Hematopoietic multipotent progenitor cell (in vitro differentiated cells): ENCODE data around the gene IL2RA. TPM values are rescaled to one million over a fixed set of nuclear protein-coding genes. Genes with fewer than 3 reads are reported as not detected.

Experiments
- DNase-seq, 3 donors: peaks; one replicate each; pipeline ENCODE4 v3.0.0-alpha.2; 2011 to 2015; ENCODE audit warnings: low read depth in 2 of 3, low spot score in 2 of 3
- total RNA-seq: library from RNA; depleted of rRNA; stranded (reverse); fragments of >200 nt; gene quantifications from one replicate; pipeline ENCODE4 v1.2.3, GENCODE V29; 2012

Gene IL2RA
- total RNA-seq, 1 donor = 4.0 TPM

DNA sequence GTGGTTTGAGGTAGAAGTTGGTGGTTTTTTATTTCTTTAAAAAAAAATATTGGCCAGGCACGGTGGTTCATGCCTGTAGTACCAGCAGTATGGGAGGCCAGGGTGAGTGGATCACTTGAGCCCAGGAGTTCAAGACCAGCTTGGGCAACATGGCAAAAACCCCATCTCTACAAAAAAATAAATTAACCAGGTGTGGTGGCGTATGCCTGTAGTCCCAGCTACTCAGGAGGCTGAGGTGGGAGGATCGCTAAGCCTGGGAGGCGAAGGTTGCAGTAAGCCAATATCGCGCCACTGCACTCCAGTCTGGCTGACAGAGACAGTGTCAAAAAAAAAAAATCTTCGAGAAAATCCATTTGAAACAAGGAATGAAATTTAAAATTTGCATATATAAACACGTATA, 1.1 kb downstream of the IL2RA start:
- DNase-seq = no peak

DNA sequence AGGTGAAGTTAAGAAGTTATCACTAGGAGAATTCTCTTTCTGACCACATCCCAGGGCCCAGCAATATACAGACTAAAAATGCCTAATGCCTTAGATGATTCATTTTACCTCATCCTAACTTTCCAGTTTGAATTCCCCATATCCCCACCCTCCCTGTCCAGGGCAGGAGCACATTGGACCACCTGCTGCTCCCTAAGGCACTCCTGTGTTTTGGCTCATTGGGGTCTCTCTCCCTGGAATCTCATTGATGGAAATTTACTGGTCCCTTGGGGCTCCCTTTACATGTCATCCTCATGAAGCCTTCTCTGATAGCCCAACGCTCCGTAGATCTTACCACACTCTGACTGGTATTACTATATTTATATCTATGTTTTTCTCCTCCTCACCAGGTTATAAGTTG, 2.7 kb downstream of the IL2RA start:
- DNase-seq = no peak

- no peak for DNase-seq
Measured at GRCh38 chr10:6058682-6059475, 3.3 kb downstream of the IL2RA start.

- no peak for DNase-seq
Measured at GRCh38 chr10:6056411-6057135, 5.6 kb downstream of the IL2RA start.

- no peak for DNase-seq
Measured at GRCh38 chr10:6055929-6056328, 6.2 kb downstream of the IL2RA start.

- no peak for DNase-seq
Measured at GRCh38 chr10:6054884-6055283, 7.3 kb downstream of the IL2RA start.

- no peak for DNase-seq
Measured at GRCh38 chr10:6053816-6054631, 8.1 kb downstream of the IL2RA start.

GRCh38 chr10:6053303-6053702, 8.9 kb downstream of the IL2RA start:
- DNase-seq = no peak

DNA sequence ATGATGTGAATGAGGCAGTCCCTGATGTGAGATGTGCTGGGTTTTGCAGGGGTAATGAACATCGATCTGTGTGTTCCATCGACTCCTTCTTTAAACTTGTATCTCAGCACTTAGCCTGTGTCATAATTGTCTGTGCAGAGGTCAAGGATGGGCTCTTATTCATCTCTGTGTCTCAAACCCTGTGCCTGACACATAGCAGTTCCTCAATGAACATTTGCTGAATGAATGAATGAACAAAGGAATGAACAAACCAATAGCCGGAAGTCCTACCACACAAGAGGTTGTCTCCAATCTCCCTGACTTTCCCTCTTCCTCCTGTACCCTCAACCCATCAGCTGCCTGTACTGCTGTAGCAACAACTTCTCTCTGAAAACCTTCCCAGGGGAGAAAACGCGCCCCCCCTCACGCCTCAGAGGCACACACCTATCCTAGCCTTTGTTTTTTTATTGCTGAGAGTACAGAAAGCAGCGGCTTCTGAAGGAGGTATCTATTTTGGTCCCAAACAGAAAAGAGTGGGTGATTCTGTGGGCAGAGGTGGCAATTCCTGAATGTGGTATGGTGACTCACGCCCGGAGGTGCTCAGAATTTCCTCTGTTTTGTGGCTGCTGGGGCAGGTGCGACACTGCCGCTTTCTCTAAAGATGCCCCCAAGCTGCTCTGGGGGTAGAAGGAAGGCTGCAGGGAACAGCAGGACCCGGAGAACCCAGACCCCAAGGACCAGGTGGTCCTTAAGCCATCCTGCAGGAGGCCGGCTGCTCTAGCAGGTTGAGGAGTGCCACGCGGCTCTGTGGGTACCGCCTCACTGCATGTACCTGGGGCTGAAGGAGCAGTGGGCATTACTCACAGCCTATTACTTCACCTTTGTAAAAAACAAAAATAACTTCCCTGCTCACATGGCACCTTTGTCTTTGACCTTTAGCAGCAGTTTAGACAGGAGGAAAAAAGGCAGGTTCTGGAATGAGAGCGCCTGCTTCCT, 9.6 kb downstream of the IL2RA start:
- DNase-seq = peak in 2 of 3 donors; percentile 59 to 75

DNA sequence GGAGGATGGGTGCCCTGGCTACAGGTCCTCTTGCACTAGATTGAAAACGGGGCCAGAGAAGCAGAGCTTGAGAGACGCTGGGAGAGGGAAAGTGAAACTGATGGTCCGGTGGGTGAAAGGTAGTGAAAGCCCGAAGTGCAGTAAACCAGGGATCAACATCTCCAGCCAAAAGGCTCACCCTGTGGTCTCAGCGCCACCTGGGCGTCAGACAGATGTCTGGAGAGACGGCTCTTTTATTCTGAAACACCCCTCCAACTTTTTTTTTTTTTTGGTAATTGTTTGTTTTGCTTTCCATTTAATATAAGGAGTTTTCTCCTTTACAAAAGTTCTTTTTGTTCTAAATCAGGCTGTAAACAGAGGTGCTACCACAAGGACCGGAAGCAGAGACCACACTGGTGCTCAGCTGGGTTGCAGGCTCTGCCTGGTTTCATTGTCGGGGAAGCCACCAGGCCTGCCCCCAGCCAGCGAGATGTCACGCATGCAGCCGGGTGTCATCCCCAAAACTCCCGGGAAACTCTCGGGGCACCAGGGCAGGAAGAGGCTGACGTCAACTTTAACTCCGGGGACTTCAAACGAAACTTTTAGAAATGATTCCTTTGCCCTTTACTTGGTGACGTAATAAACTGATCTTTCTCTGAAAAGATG, 11.2 kb downstream of the IL2RA start:
- peak; percentile 80 to 91 (median 87) for DNase-seq

DNA sequence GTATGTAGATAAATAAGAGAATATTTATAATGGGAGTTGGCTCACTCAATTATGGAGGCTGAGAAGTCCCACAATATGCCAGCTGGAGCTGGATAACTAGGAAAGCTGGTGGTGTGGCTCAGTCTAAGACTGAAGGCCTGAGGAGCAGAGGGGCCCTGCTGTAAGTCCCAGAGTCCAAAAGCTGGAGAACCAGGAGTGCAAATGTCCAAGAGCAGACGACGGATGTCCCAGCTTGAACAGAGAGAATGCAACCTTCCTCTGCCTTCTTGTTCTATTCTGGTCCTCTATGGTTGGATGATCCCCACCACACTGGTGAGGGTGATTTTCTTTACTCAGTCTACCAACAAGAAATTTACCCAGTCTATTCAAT, 13.2 kb downstream of the IL2RA start:
- DNase-seq = no peak

GRCh38 chr10:6048281-6049030, 13.7 kb downstream of the IL2RA start:
- DNase-seq = no peak

- no peak for DNase-seq
Measured at GRCh38 chr10:6047847-6048246, 14.3 kb downstream of the IL2RA start.

GRCh38 chr10:6046773-6047611, 15.2 kb downstream of the IL2RA start:
- DNase-seq = no peak

DNA sequence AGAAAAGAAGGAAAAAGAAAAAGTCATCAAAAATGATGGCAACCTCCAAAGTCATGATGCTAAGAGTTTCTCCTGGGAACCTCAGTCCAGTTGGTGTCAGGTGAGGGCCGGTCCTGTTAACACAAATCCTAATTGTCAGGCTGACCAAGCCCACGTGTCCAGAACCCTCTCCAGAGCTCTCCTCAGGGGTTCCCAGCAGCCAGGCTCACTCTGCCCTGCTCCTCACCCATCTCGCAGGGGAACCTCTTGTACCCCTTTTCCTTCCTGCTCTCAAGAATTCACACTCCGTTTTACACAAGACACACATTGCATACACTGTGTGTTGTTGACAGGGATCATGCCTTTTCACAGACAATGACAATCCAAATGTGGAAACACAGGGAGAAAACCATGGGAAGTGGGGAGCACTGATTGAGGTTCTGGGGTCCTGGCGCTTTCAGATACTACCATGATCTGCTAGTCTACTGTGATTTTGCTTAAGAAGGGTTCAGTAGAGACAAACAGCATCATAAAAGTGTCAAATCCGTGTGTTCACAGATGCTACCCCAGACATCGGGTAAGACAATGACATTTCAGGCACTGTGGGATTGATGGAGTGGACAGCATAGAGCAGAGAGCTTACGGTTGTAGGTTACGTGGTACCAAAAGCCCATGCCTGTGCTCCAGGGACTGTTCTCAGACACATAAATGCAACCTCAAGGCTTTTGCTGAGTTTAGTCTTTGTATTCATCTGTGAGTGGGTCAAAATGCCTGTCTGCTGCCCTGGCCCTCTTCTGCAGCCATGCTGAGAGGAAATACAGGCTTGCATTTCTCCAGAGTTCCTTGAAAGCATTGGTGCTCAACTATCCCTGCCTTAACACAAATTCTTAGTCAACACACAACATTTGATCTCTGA, 16.0 kb downstream of the IL2RA start:
- no peak for DNase-seq

DNA sequence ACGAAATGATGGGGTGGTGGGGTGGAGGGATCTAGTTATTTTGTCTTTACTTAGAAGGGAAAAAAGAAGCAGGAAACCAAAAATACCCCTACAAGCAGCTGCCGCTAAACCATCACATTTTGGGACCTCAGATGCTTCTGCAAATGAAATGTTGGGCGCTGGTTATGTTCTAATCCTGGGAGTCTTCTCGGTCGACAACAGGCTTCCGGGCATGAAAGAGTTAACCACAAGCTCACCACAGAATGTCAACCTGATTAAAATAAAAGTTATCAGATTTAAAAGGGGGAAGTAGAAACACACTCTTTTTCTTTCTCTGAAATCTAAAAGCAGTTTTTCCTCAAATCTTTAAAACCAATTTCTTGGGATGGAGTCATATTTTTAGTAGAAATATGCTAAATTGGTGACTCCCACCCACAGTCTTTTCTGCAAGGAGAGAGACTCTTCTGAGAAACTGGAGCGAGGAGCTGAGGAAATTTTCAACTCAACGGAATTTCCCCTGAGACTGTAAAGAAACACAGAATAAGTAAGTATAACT, 16.8 kb downstream of the IL2RA start:
- DNase-seq = peak in 2 of 3 donors; percentile 71 to 92
